GM21360 (cell line): ENCODE measurements around the gene OTX1.
"Not testable (repeated sequence)": the region's sequence is repeated elsewhere in the genome, so short reads cannot be mapped to it uniquely, and the experiment has no call there.

Source experiments
- ATAC-seq: cut with Tn5 transposase; IDR thresholded peaks from one replicate; pipeline ENCODE4 v1.9.1; 2021; ENCODE audit warnings: mild to moderate bottlenecking, moderate library complexity; ENCODE audit not compliant: unreplicated experiment

OTX1 gene

GRCh38 chr2:63050334-63051041 is at the start of gene OTX1:
Gene OTX1 (plus strand): TSS chr2:63050830. CDS start chr2:63052991, 2,161 bp downstream.
- peak; percentile 74 for ATAC-seq

GRCh38 chr2:63001576-63001975 is 49.1 kb upstream of the OTX1 start:
- ATAC-seq, result no peak

- no peak for ATAC-seq
These were observed 47.3 kb upstream of the OTX1 start for GRCh38 chr2:63003351-63003750.

GRCh38 chr2:63007813-63008458 is 42.7 kb upstream of the OTX1 start:
- ATAC-seq, result no peak

- ATAC-seq, result no peak
These were observed 41.8 kb upstream of the OTX1 start for GRCh38 chr2:63008838-63009237.

GRCh38 chr2:63009490-63009889 is 41.1 kb upstream of the OTX1 start:
- ATAC-seq, result no peak

GRCh38 chr2:63012541-63012940 is 38.1 kb upstream of the OTX1 start:
- ATAC-seq, result no peak

- no peak for ATAC-seq
These were observed 37.2 kb upstream of the OTX1 start for GRCh38 chr2:63013438-63013837.

GRCh38 chr2:63015389-63015788 is 35.2 kb upstream of the OTX1 start:
- no peak for ATAC-seq

GRCh38 chr2:63018439-63018838 is 32.2 kb upstream of the OTX1 start:
- ATAC-seq, result no peak

- not testable (repeated sequence) for ATAC-seq
These were observed 30.9 kb upstream of the OTX1 start for GRCh38 chr2:63019686-63020085.

GRCh38 chr2:63023444-63023843 is 27.2 kb upstream of the OTX1 start:
- ATAC-seq, result no peak

- no peak for ATAC-seq
These were observed 23.4 kb upstream of the OTX1 start for GRCh38 chr2:63027220-63027619.

- ATAC-seq, result no peak
These were observed 21.6 kb upstream of the OTX1 start for GRCh38 chr2:63029058-63029457.

- ATAC-seq, result no peak
These were observed 16.1 kb upstream of the OTX1 start for GRCh38 chr2:63034526-63034925.

- ATAC-seq, result no peak
These were observed 15.5 kb upstream of the OTX1 start for GRCh38 chr2:63035169-63035568.

- no peak for ATAC-seq
These were observed 15.0 kb upstream of the OTX1 start for GRCh38 chr2:63035660-63036059.

GRCh38 chr2:63038034-63038433 is 12.6 kb upstream of the OTX1 start:
- ATAC-seq, result no peak

- ATAC-seq, result no peak
These were observed 10.0 kb upstream of the OTX1 start for GRCh38 chr2:63040586-63040985.

GRCh38 chr2:63041592-63041991 is 9.0 kb upstream of the OTX1 start:
- no peak for ATAC-seq

- ATAC-seq, result no peak
These were observed 6.0 kb upstream of the OTX1 start for GRCh38 chr2:63044362-63045327.
